ENCODE data around the gene GTPBP6. TPM values are rescaled to one million over a fixed set of nuclear protein-coding genes. Genes with fewer than 3 reads are reported as not detected.
"Not testable (repeated sequence)": the region's sequence is repeated elsewhere in the genome, so short reads cannot be mapped to it uniquely, and the experiment has no call there.

The GTPBP6 gene
- total RNA-seq, 1 experiment from 2014 or later: 41.6 TPM

- RAD21 ChIA-PET (ENCODE audit: low non-redundant PET in 1 of 2, low total read pairs in 2 of 2, uncharacterized antibody in 2 of 2, unreplicated experiment in 2 of 2): no interaction called here
- CTCF ChIA-PET: no interaction called here
- H3K4me2 ChIP-seq (ENCODE audit: low read length): no peak overlapping the region
- H3K9ac ChIP-seq (ENCODE audit: low read length): no peak overlapping the region
- H3K9me3 ChIP-seq (ENCODE audit: control insufficient read depth in 1 of 2, insufficient read depth in 1 of 2, low read depth in 1 of 2, low read length in 2 of 2): no peaks in the 10 kb centered on the region
- no peaks in the 10 kb centered on the region for H3K79me2 ChIP-seq (ENCODE audit: insufficient read depth, low read length)
- ATAC-seq (no peak), DNase-seq (ENCODE audit: low read depth, low spot score) (no peak)
- no peak overlapping the region for H2AFZ ChIP-seq (ENCODE audit: low read depth, low read length, poor library complexity, severe bottlenecking)
- BruUV-seq (replicated peaks): no TSS peak
- H3K9me2 ChIP-seq (ENCODE audit: insufficient read depth): no peaks in the 10 kb centered on the region
- no peak for TF ChIP-seq RAD21 (IDR thresholded peaks at IDR 0.05; ENCODE audit: low read depth)
- no peak for TF ChIP-seq ZNF274 (IDR thresholded peaks at IDR 0.05; ENCODE audit: low read depth, low read length)
- TF ChIP-seq SIN3A (IDR thresholded peaks at IDR 0.05; ENCODE audit: low read depth): no peak
- no peak for TF ChIP-seq ELF1 (IDR thresholded peaks at IDR 0.05; ENCODE audit: borderline replicate concordance, low read depth)
- TF ChIP-seq SRF (IDR thresholded peaks at IDR 0.05; ENCODE audit: low read depth): no peak
- TF ChIP-seq MAX (IDR thresholded peaks at IDR 0.05): no peak
- POLR2A ChIA-PET: no interaction called here
- H3K36me3 ChIP-seq (ENCODE audit: control insufficient read depth in 1 of 2, insufficient read depth in 2 of 2, low read length in 2 of 2): no peaks in the 10 kb centered on the region
- H4K20me1 ChIP-seq (ENCODE audit: insufficient read depth): no peaks in the 10 kb centered on the region
- no peaks in the 10 kb centered on the region for H3K27me3 ChIP-seq (ENCODE audit: insufficient read depth, low read length)
- no peak overlapping the region for H3K4me3 ChIP-seq (replicated peaks in 1 of 2; ENCODE audit: low read depth in 1 of 2, low read length in 2 of 2)
- peaks cover 5 to 25% of the 10 kb centered on the region in 2 experiments; a peak in 3 of 4 replicates for H3K4me1 ChIP-seq (ENCODE audit: control insufficient read depth in 1 of 2, insufficient read depth in 2 of 2, low read length in 2 of 2)
- H3K27ac ChIP-seq (ENCODE audit: low read depth, low read length): no peak overlapping the region
- intact Hi-C loops (cut with micrococcal nuclease): no loop called here
Measured at GRCh38 chrX:257681-258289, 60.8 kb downstream of the GTPBP6 start.

DNA sequence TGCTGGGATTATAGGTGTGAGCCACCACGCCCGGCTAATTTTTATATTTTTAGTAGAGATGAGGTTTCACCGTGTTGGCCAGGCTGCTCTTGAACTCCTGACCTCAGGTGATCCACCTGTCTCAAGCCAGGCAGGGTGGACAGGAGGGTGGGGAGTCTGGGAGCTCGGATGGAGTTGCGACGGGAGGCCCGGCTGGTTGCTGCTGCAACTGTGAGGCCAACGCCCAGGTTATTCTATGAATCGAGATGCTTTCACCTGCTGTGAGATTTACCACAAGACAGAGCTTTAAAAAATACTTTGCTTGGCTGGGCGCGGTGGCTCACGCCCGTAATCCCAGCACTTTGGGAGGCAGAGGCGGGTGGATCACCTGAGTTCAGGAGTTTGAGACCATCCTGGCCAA, 61.5 kb downstream of the GTPBP6 start:
- intact Hi-C loops (cut with micrococcal nuclease); H3K4me2 ChIP-seq (ENCODE audit: low read length): not testable (repeated sequence)

More for the DNA sequence above, 61.5 kb downstream of the GTPBP6 start:
- CTCF ChIA-PET; BruUV-seq (replicated peaks); H3K79me2 ChIP-seq (ENCODE audit: insufficient read depth, low read length); H4K20me1 ChIP-seq (ENCODE audit: insufficient read depth); RAD21 ChIA-PET (ENCODE audit: low non-redundant PET in 1 of 2, low total read pairs in 2 of 2, uncharacterized antibody in 2 of 2, unreplicated experiment in 2 of 2); DNase-seq (ENCODE audit: low read depth, low spot score); H3K9ac ChIP-seq (ENCODE audit: low read length); ATAC-seq; H3K4me3 ChIP-seq (replicated peaks in 1 of 2; ENCODE audit: low read depth in 1 of 2, low read length in 2 of 2); H3K27ac ChIP-seq (ENCODE audit: low read depth, low read length); H3K27me3 ChIP-seq (ENCODE audit: insufficient read depth, low read length); H2AFZ ChIP-seq (ENCODE audit: low read depth, low read length, poor library complexity, severe bottlenecking); H3K9me3 ChIP-seq (ENCODE audit: control insufficient read depth in 1 of 2, insufficient read depth in 1 of 2, low read depth in 1 of 2, low read length in 2 of 2); H3K36me3 ChIP-seq (ENCODE audit: control insufficient read depth in 1 of 2, insufficient read depth in 2 of 2, low read length in 2 of 2); H3K9me2 ChIP-seq (ENCODE audit: insufficient read depth); POLR2A ChIA-PET: not testable (repeated sequence)
- H3K4me1 ChIP-seq (ENCODE audit: control insufficient read depth in 1 of 2, insufficient read depth in 2 of 2, low read length in 2 of 2): peaks cover 3 to 19% of the 10 kb centered on the region in 2 experiments; a peak in 3 of 4 replicates

Data from HCT116 (cell line).